Breast epithelium (tissue), 4 donors: ENCODE data around the gene PIF1. TPM values are rescaled to one million over a fixed set of nuclear protein-coding genes. Genes with fewer than 3 reads are reported as not detected.

Experiments used
- DNase-seq, 2 donors: peaks; one replicate each; pipeline ENCODE4 v3.0.0-alpha.2; 2019; ENCODE audit warnings: low spot score in 2 of 2
- H3K27ac ChIP-seq, 2 donors: fragments of 200-600 bp; sonication (generic) in 1 of 2; one replicate each; pipeline ENCODE4 v1.5.1; 2016 to 2019; ENCODE audit warnings: mild to moderate bottlenecking in 1 of 2
- H3K27me3 ChIP-seq, 2 donors: fragments of 200-600 bp; sonication (generic) in 1 of 2; one replicate each; pipeline versions ENCODE4 v1.5.1 to v1.6.0; 2017 to 2019; ENCODE audit warnings: control low read depth in 1 of 2, mild to moderate bottlenecking in 1 of 2
- H3K36me3 ChIP-seq: fragments of 200-600 bp; one replicate; pipeline ENCODE4 v1.5.1; 2019
- H3K4me1 ChIP-seq, 2 donors: fragments of 200-600 bp; sonication (generic); one replicate each; pipeline ENCODE4 v1.5.1; 2016 to 2019; ENCODE audit warnings: control low read depth in 1 of 2
- H3K4me3 ChIP-seq, 3 donors: fragments of 200-600 bp; sonication (generic); 1 replicate in 2 of 3; 2 replicates in 1 of 3; pipeline ENCODE4 v1.5.1; 2016 to 2019; ENCODE audit warnings: mild to moderate bottlenecking in 3 of 3, moderate library complexity in 2 of 3
- H3K9me3 ChIP-seq, 2 donors: fragments of 200-600 bp; sonication (generic) in 1 of 2; one replicate each; pipeline ENCODE4 v1.5.1; 2016 to 2019; ENCODE audit warnings: control low read depth in 1 of 2
- POLR2A ChIP-seq: fragments of 450-650 bp; IDR thresholded peaks from one replicate; pipeline ENCODE4 v1.6.1; 2016; ENCODE audit warnings: antibody characterized with exemption, mild to moderate bottlenecking, moderate library complexity
- POLR2AphosphoS5 ChIP-seq, 3 donors: sonication (generic); formaldehyde crosslinking; IDR thresholded peaks; one replicate each; pipeline ENCODE4 v1.6.1; 2017; ENCODE audit warnings: antibody characterized with exemption in 3 of 3
- intact Hi-C: fragments of 100-400 bp; cut with DNase I; formaldehyde crosslinking; loops from one replicate; pipeline ENCODE4 v1.15.1; 2023; ENCODE audit warnings: low total_unique reads
- total RNA-seq, 3 donors: library from RNA; depleted of rRNA; stranded (reverse); fragments of >200 nt; gene quantifications; one replicate each; pipeline ENCODE4 v1.1.0, GENCODE V29; 2016
- TF ChIP-seq, protein P1 (sequence below), 3 donors: fragments of 450-650 bp; IDR thresholded peaks; one replicate each; pipeline ENCODE4 v1.5.1; 2016 to 2017; ENCODE audit warnings: antibody characterized with exemption in 3 of 3, mild to moderate bottlenecking in 3 of 3, moderate library complexity in 3 of 3

Gene PIF1
- total RNA-seq, 3 donors from 2014 or later, result 0.44 to 1.3 (median 0.66) TPM

- no peaks in the 10 kb centered on the region for H3K36me3 ChIP-seq
- H3K27ac ChIP-seq, result no peak overlapping the region
- TF ChIP-seq POLR2AphosphoS5 (IDR thresholded peaks at IDR 0.05) (no peak), POLR2A (no peak)
- TF ChIP-seq, protein P1, sequence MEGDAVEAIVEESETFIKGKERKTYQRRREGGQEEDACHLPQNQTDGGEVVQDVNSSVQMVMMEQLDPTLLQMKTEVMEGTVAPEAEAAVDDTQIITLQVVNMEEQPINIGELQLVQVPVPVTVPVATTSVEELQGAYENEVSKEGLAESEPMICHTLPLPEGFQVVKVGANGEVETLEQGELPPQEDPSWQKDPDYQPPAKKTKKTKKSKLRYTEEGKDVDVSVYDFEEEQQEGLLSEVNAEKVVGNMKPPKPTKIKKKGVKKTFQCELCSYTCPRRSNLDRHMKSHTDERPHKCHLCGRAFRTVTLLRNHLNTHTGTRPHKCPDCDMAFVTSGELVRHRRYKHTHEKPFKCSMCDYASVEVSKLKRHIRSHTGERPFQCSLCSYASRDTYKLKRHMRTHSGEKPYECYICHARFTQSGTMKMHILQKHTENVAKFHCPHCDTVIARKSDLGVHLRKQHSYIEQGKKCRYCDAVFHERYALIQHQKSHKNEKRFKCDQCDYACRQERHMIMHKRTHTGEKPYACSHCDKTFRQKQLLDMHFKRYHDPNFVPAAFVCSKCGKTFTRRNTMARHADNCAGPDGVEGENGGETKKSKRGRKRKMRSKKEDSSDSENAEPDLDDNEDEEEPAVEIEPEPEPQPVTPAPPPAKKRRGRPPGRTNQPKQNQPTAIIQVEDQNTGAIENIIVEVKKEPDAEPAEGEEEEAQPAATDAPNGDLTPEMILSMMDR (IDR thresholded peaks at IDR 0.05), result no peak
- intact Hi-C loops, result no loop called here
- H3K4me1 ChIP-seq, result no peaks in the 10 kb centered on the region
- no peaks in the 10 kb centered on the region for H3K27me3 ChIP-seq
- DNase-seq, result no peak
- H3K9me3 ChIP-seq, result no peaks in the 10 kb centered on the region
- H3K4me3 ChIP-seq, result no peak overlapping the region
Measured at GRCh38 chr15:64792282-64792681, 33.2 kb downstream of the PIF1 start.

GRCh38 chr15:64791401-64791800, 34.0 kb downstream of the PIF1 start:
- no peaks in the 10 kb centered on the region for H3K36me3 ChIP-seq
- H3K4me1 ChIP-seq, result no peaks in the 10 kb centered on the region
- intact Hi-C loops, result no loop called here
- DNase-seq, result no peak
- no peaks in the 10 kb centered on the region for H3K9me3 ChIP-seq
- no peak overlapping the region for H3K4me3 ChIP-seq
- no peak overlapping the region for H3K27ac ChIP-seq
- H3K27me3 ChIP-seq, result no peaks in the 10 kb centered on the region
- TF ChIP-seq, protein P1 (IDR thresholded peaks at IDR 0.05), result no peak
- TF ChIP-seq POLR2AphosphoS5 (IDR thresholded peaks at IDR 0.05), result no peak
- no peak for TF ChIP-seq POLR2A

GRCh38 chr15:64783796-64784195, 41.7 kb downstream of the PIF1 start:
- intact Hi-C loops, result no loop called here
- no peak for DNase-seq
- H3K27me3 ChIP-seq, result no peaks in the 10 kb centered on the region
- H3K9me3 ChIP-seq, result no peaks in the 10 kb centered on the region
- no peaks in the 10 kb centered on the region for H3K4me1 ChIP-seq
- no peak overlapping the region for H3K4me3 ChIP-seq
- no peaks in the 10 kb centered on the region for H3K36me3 ChIP-seq
- TF ChIP-seq POLR2A (no peak), POLR2AphosphoS5 (IDR thresholded peaks at IDR 0.05) (no peak)
- TF ChIP-seq, protein P1 (IDR thresholded peaks at IDR 0.05), result no peak
- no peak overlapping the region for H3K27ac ChIP-seq

DNA sequence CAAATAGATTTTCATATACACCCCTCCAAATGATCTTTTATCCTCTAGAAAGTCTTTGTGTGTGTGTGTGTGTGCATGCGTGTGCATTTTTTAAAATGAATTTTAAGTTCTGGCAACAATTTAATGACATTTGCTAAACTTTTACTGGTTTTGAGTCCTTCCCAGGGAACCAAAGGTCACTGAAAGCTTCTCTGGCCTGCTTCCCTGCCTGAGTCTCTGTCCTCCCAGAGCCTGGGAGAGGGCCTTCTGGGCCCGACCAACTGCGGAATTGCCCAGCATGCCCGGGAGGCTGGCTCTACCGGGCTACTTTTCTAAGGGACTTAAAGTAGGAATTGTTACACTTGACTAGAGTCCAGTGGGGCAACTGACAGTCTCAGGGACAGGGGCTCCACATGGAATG, 42.7 kb downstream of the PIF1 start:
- TF ChIP-seq POLR2A (no peak), POLR2AphosphoS5 (IDR thresholded peaks at IDR 0.05) (no peak)
- H3K36me3 ChIP-seq, result no peaks in the 10 kb centered on the region
- intact Hi-C loops, result no loop called here
- no peak for DNase-seq
- H3K9me3 ChIP-seq, result no peaks in the 10 kb centered on the region
- H3K27me3 ChIP-seq, result no peaks in the 10 kb centered on the region
- H3K27ac ChIP-seq, result no peak overlapping the region
- H3K4me1 ChIP-seq, result no peaks in the 10 kb centered on the region
- H3K4me3 ChIP-seq, result no peak overlapping the region

- no peaks in the 10 kb centered on the region for H3K27me3 ChIP-seq
- no peak for DNase-seq
- H3K36me3 ChIP-seq, result no peaks in the 10 kb centered on the region
- H3K9me3 ChIP-seq, result no peaks in the 10 kb centered on the region
- TF ChIP-seq, protein P1 (IDR thresholded peaks at IDR 0.05), result no peak
- TF ChIP-seq POLR2AphosphoS5 (IDR thresholded peaks at IDR 0.05), result no peak
- no peak for TF ChIP-seq POLR2A
- H3K4me1 ChIP-seq, result peaks cover 0 to under 1% of the 10 kb centered on the region in 2 donors
- no peak overlapping the region for H3K4me3 ChIP-seq
- no peak overlapping the region for H3K27ac ChIP-seq
- intact Hi-C loops, result no loop called here
Measured at GRCh38 chr15:64781299-64781698, 44.1 kb downstream of the PIF1 start.

- no peaks in the 10 kb centered on the region for H3K27me3 ChIP-seq
- no peak overlapping the region for H3K27ac ChIP-seq
- H3K4me1 ChIP-seq, result peaks cover 0 to 6% of the 10 kb centered on the region in 2 donors
- H3K9me3 ChIP-seq, result no peaks in the 10 kb centered on the region
- TF ChIP-seq POLR2A (no peak), POLR2AphosphoS5 (IDR thresholded peaks at IDR 0.05) (no peak)
- TF ChIP-seq, protein P1 (IDR thresholded peaks at IDR 0.05), result no peak
- intact Hi-C loops, result no loop called here
- H3K36me3 ChIP-seq, result no peaks in the 10 kb centered on the region
- H3K4me3 ChIP-seq, result no peak overlapping the region
- DNase-seq, result no peak
Measured at GRCh38 chr15:64780600-64781156, 44.8 kb downstream of the PIF1 start.
